CD14-positive monocyte (primary cell): ENCODE measurements around the gene SNX30. TPM values are rescaled to one million over a fixed set of nuclear protein-coding genes. Genes with fewer than 3 reads are reported as not detected.

Source experiments
- DNase-seq, 3 donors: peaks; one replicate each; pipeline ENCODE4 v3.0.0-alpha.2; 2011 to 2022
- H2AFZ ChIP-seq: 2 replicates; pipeline ENCODE4 v1.6.0; 2012; ENCODE audit warnings: mild to moderate bottlenecking, low read depth, low read length, inconsistent platforms; ENCODE audit not compliant: insufficient read depth, poor library complexity, severe bottlenecking
- H3K27ac ChIP-seq, 2 donors: 1 replicate in 1 of 2; 2 replicates in 1 of 2; pipeline ENCODE4 v1.5.1; 2012 to 2013; ENCODE audit warnings: low read length in 2 of 2, control low read depth in 1 of 2, inconsistent platforms in 1 of 2, low read depth in 1 of 2, mild to moderate bottlenecking in 1 of 2
- H3K27me3 ChIP-seq, 2 donors: one replicate each; pipeline versions ENCODE4 v1.6.0 to v1.6.1; 2011 to 2013; ENCODE audit warnings: low read length in 2 of 2; ENCODE audit not compliant: control insufficient read depth in 2 of 2, insufficient read depth in 2 of 2
- H3K36me3 ChIP-seq, 2 donors: replicated peaks in 1 of 2; 1 replicate in 1 of 2; 2 replicates in 1 of 2; pipeline versions ENCODE4 v1.5.1 to v1.6.1; 2012 to 2013; ENCODE audit warnings: low read length in 2 of 2, control low read depth in 1 of 2, inconsistent platforms in 1 of 2, mild to moderate bottlenecking in 1 of 2; ENCODE audit not compliant: insufficient read depth in 2 of 2, control insufficient read depth in 1 of 2
- H3K4me1 ChIP-seq, 2 donors: 1 replicate in 1 of 2; 2 replicates in 1 of 2; pipeline versions ENCODE4 v1.5.1 to v1.6.1; 2012 to 2013; ENCODE audit warnings: low read length in 2 of 2, control low read depth in 1 of 2, inconsistent platforms in 1 of 2, mild to moderate bottlenecking in 1 of 2, moderate library complexity in 1 of 2; ENCODE audit not compliant: insufficient read depth in 2 of 2, control insufficient read depth in 1 of 2
- H3K4me2 ChIP-seq: replicated peaks from 2 replicates; pipeline ENCODE3; 2012; ENCODE audit warnings: low read length, moderate library complexity, mild to moderate bottlenecking; ENCODE audit not compliant: poor library complexity, severe bottlenecking; ENCODE audit errors: extremely low read depth
- H3K4me3 ChIP-seq, 3 experiments: fragments of 200-600 bp in 1 of 3; sonication (generic) in 1 of 3; replicated peaks in 1 of 3; 1 replicate in 2 of 3; 2 replicates in 1 of 3; pipeline ENCODE4 v1.5.1; 2011 to 2013; ENCODE audit warnings: low read length in 3 of 3, mild to moderate bottlenecking in 3 of 3, control low read depth in 2 of 3, low read depth in 2 of 3, inconsistent platforms in 1 of 3, moderate library complexity in 1 of 3
- H3K79me2 ChIP-seq: 2 replicates; pipeline ENCODE4 v1.6.0; 2012; ENCODE audit warnings: mild to moderate bottlenecking, control low read depth, inconsistent platforms, low read length, moderate library complexity; ENCODE audit not compliant: insufficient read depth
- H3K9ac ChIP-seq: 2 replicates; pipeline ENCODE4 v1.6.0; 2017; ENCODE audit warnings: low read length, mild to moderate bottlenecking; ENCODE audit not compliant: insufficient read depth, poor library complexity, severe bottlenecking
- H3K9me3 ChIP-seq, 2 donors: replicated peaks in 1 of 2; 1 replicate in 1 of 2; 2 replicates in 1 of 2; pipeline versions ENCODE4 v1.5.1 to v1.6.1; 2012 to 2013; ENCODE audit warnings: low read length in 2 of 2, control low read depth in 1 of 2; ENCODE audit not compliant: control insufficient read depth in 1 of 2, insufficient read depth in 1 of 2
- H4K20me1 ChIP-seq: 2 replicates; pipeline ENCODE4 v1.6.0; 2012; ENCODE audit warnings: mild to moderate bottlenecking, low read length, control low read depth, moderate library complexity; ENCODE audit not compliant: insufficient read depth
- H3K27ac Mint-ChIP-seq, 7 donors: one replicate each; pipeline ENCODE4 v1.8.0; 2020; ENCODE audit warnings: mild to moderate bottlenecking in 7 of 7, mixed read lengths in 7 of 7, moderate library complexity in 6 of 7, inconsistent platforms in 2 of 7
- H3K27me3 Mint-ChIP-seq, 3 donors: one replicate each; pipeline ENCODE4 v1.8.0; 2021 to 2022; ENCODE audit warnings: low read depth in 3 of 3, mild to moderate bottlenecking in 3 of 3, mixed read lengths in 3 of 3, moderate library complexity in 3 of 3, inconsistent platforms in 1 of 3
- H3K36me3 Mint-ChIP-seq, 2 donors: one replicate each; pipeline ENCODE4 v1.8.0; 2020; ENCODE audit warnings: mixed read lengths in 2 of 2, inconsistent platforms in 1 of 2, mild to moderate bottlenecking in 1 of 2
- H3K4me1 Mint-ChIP-seq: one replicate; pipeline ENCODE4 v1.8.0; 2020; ENCODE audit warnings: mild to moderate bottlenecking, mixed read lengths
- H3K4me3 Mint-ChIP-seq, 2 donors: one replicate each; pipeline ENCODE4 v1.8.0; 2020; ENCODE audit warnings: mild to moderate bottlenecking in 2 of 2, mixed read lengths in 2 of 2, moderate library complexity in 1 of 2
- H3K9me3 Mint-ChIP-seq, 7 donors: one replicate each; pipeline ENCODE4 v1.8.0; 2020 to 2022; ENCODE audit warnings: mixed read lengths in 7 of 7, mild to moderate bottlenecking in 6 of 7, moderate library complexity in 6 of 7, inconsistent platforms in 2 of 7
- WGBS: methylation state at CpG from one replicate; pipeline ENCODE4 v1.1.5; 2013; ENCODE audit warnings: missing lambda C conversion rate; ENCODE audit not compliant: insufficient coverage; 5-methylcytosine and 5-hydroxymethylcytosine counted together
- intact Hi-C, 2 donors: fragments of 100-400 bp; cut with micrococcal nuclease; formaldehyde crosslinking; loops; one replicate each; pipeline versions ENCODE4 v1.15.0 to v1.15.1; 2023
- polyA plus RNA-seq, 3 donors: library from polyadenylated mRNA; depleted of rRNA in 1 of 3; unstranded in 2 of 3; stranded (reverse) in 1 of 3; fragments of 300-500 nt in 2 of 3; fragments of >200 nt in 1 of 3; fragmentation: Illumina TruSeq in 2 of 3; gene quantifications; 1 replicate in 2 of 3; 2 replicates in 1 of 3; pipeline ENCODE4 v1.2.3, GENCODE V29; 2012 to 2021
- TF ChIP-seq, protein P1 (sequence below): fragments of 200-600 bp; IDR thresholded peaks from one replicate; pipeline ENCODE4 v1.8.0; 2022; ENCODE audit warnings: antibody characterized with exemption, mild to moderate bottlenecking

Gene SNX30
- polyA plus RNA-seq, 3 donors: 10.3 to 31.3 (median 10.4) TPM

DNA sequence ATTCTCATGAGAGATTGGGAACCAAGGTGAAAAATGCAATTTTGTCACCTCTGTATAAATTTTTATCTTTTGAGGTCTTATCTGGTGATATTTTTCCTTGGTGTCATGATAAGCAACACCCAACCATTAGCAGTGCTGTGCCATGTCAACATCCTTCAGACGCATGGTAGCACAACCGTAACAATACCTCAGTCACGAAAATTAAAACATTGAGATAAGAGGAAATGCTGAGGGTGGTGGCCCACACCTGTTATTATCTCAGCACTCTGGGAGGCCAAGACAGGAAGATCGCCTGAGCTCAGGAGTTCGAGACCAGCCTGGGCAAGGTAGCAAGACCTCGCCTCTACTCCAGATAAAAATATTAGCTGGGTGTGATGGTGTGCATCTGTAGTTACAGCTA lies 107.4 kb downstream of the SNX30 start:
- H3K27ac Mint-ChIP-seq: peak overlapping the region; percentile 94 to 100 (median 99)
- H3K9me3 Mint-ChIP-seq: no peaks in the 10 kb centered on the region
- Histone ChIP-seq H3K4me2 (peak overlapping the region; percentile 7), H3K79me2 (peaks cover 55% of the 10 kb centered on the region), H3K27ac (peak overlapping the region; percentile 82 to 97), H3K27me3 (no peaks in the 10 kb centered on the region), H4K20me1 (no peaks in the 10 kb centered on the region), H3K9ac (no peak overlapping the region), H3K9me3 (no peaks in the 10 kb centered on the region), H3K36me3 (peaks cover 4 to 16% of the 10 kb centered on the region in 2 donors), H2AFZ (no peak overlapping the region), H3K4me1 (peaks cover 87 to 89% of the 10 kb centered on the region in 2 donors), H3K4me3 (peak overlapping the region in 1 of 3 experiments; percentile 26)
- peaks cover 19 to 51% of the 10 kb centered on the region in 2 donors for H3K36me3 Mint-ChIP-seq
- no peak overlapping the region for H3K4me3 Mint-ChIP-seq
- H3K27me3 Mint-ChIP-seq: peaks cover 0 to 3% (median 0%) of the 10 kb centered on the region in 3 donors
- no CpG with 5 or more reads among the region's 6 CpGs for WGBS
- intact Hi-C loops: loop anchor here in 1 of 2 donors (5.0 kb wide), 1 partner anchor 106 kb away; the partner anchor contains the start of gene SNX30
- TF ChIP-seq, protein P1, sequence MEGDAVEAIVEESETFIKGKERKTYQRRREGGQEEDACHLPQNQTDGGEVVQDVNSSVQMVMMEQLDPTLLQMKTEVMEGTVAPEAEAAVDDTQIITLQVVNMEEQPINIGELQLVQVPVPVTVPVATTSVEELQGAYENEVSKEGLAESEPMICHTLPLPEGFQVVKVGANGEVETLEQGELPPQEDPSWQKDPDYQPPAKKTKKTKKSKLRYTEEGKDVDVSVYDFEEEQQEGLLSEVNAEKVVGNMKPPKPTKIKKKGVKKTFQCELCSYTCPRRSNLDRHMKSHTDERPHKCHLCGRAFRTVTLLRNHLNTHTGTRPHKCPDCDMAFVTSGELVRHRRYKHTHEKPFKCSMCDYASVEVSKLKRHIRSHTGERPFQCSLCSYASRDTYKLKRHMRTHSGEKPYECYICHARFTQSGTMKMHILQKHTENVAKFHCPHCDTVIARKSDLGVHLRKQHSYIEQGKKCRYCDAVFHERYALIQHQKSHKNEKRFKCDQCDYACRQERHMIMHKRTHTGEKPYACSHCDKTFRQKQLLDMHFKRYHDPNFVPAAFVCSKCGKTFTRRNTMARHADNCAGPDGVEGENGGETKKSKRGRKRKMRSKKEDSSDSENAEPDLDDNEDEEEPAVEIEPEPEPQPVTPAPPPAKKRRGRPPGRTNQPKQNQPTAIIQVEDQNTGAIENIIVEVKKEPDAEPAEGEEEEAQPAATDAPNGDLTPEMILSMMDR: no peak
- H3K4me1 Mint-ChIP-seq: peaks cover 90% of the 10 kb centered on the region
- no peak for DNase-seq

DNA sequence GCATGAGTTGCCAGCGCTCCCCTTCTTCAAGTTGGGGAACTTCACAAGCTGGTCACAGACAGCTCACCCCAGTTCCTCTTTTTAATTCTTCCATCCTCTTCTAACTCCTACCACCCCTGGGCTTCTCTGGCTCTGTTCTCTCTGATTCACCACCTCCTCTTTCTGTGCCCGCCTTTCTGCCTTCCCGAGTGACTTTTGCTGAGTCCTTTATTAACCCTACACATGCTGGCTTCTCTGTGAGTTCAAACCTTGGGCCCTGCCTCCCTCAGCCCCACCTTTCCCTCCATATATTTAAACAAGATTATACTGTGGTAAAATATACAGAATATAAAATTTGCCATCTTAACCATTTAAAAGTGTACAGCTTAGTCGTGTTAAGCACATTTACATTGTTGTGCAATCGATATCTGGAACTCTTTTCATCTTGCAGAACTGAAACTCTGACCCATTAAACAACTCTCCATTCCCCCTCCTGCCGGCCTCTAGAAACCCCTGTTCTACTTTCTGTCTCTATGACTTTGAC lies 108.1 kb downstream of the SNX30 start:
- Histone ChIP-seq H3K9me3 (no peaks in the 10 kb centered on the region), H3K36me3 (peaks cover 4 to 10% of the 10 kb centered on the region in 2 donors), H3K27me3 (no peaks in the 10 kb centered on the region), H3K9ac (peak overlapping the region; percentile 33), H3K4me1 (peaks cover 91 to 93% of the 10 kb centered on the region in 2 donors), H3K4me2 (peak overlapping the region; percentile 64), H3K4me3 (peak overlapping the region in 1 of 3 experiments; percentile 70), H2AFZ (no peak overlapping the region), H4K20me1 (no peaks in the 10 kb centered on the region), H3K79me2 (peaks cover 55% of the 10 kb centered on the region), H3K27ac (peak overlapping the region; percentile 82 to 97)
- peak; percentile 87 to 95 (median 93) for DNase-seq
- Mint-ChIP-seq H3K4me3 (peak overlapping the region; percentile 4 to 43), H3K36me3 (peaks cover 15 to 45% of the 10 kb centered on the region in 2 donors), H3K9me3 (no peaks in the 10 kb centered on the region), H3K27ac (peak overlapping the region; percentile 94 to 100 (median 99)), H3K4me1 (peaks cover 94% of the 10 kb centered on the region), H3K27me3 (peaks cover 0 to 5% (median 0%) of the 10 kb centered on the region in 3 donors)
- TF ChIP-seq, protein P1: no peak
- intact Hi-C loops: loop anchor here in 1 of 2 donors (5.0 kb wide), 1 partner anchor 106 kb away; the partner anchor contains the start of gene SNX30
- WGBS: 3% methylated on average over 3 of the region's 6 CpGs
